ENCODE results near the gene GRB10.

Gene GRB10

DNA sequence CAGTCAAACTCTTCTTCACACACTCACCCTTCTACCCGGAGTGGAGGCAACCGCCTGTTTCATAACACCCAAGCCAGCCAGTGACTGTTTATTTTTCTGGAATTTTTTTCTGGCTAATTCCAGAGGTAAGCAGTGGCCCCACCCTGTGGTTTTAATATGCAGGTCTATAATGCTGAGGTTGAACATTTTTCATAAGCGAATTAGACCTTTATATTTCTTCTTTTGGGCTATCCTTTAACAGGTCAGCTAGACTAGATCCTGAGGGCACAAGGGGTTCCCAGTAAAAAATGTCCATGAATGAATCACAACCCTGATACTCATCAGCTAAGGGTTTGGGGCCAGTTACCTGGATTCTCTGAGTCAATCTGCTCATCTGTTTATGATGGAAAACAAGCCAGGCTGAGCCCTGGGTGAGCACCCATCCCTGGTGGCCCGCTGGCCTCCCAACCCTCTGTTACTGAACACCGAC, 76.2 kb downstream of the GRB10 start:
- Mint-ChIP-seq H3K4me1 (peaks cover 11% of the 10 kb centered on the region), H3K4me3 (no peak overlapping the region), H3K36me3 (ENCODE audit: low read depth) (peaks cover 10% of the 10 kb centered on the region), H3K27me3 (ENCODE audit: low read depth) (peaks cover 3% of the 10 kb centered on the region), H3K27ac (no peak overlapping the region), H3K9me3 (no peaks in the 10 kb centered on the region)
- TF ChIP-seq CTCF (IDR thresholded peaks at IDR 0.05; ENCODE audit: unreplicated experiment in 3 of 3): no peak

GRCh38 chr7:50704844-50705243, 77.9 kb downstream of the GRB10 start:
- H3K9me3 Mint-ChIP-seq: no peaks in the 10 kb centered on the region
- H3K27me3 Mint-ChIP-seq (ENCODE audit: low read depth): peaks cover 3% of the 10 kb centered on the region
- peak overlapping the region in 1 of 3 experiments; percentile 70 for H3K27ac Mint-ChIP-seq

GRCh38 chr7:50703654-50704053, 79.0 kb downstream of the GRB10 start:
- H3K27me3 Mint-ChIP-seq (ENCODE audit: low read depth): peaks cover 3% of the 10 kb centered on the region
- H3K4me3 Mint-ChIP-seq: no peak overlapping the region
- peaks cover 5% of the 10 kb centered on the region for H3K4me1 Mint-ChIP-seq
- TF ChIP-seq CTCF (IDR thresholded peaks at IDR 0.05; ENCODE audit: unreplicated experiment in 3 of 3): no peak
- no peak overlapping the region for H3K27ac Mint-ChIP-seq
- no peaks in the 10 kb centered on the region for H3K9me3 Mint-ChIP-seq
- peaks cover 22% of the 10 kb centered on the region for H3K36me3 Mint-ChIP-seq (ENCODE audit: low read depth)

More at GRCh38 chr7:50704844-50705243, 77.9 kb downstream of the GRB10 start:
- TF ChIP-seq CTCF (IDR thresholded peaks at IDR 0.05; ENCODE audit: unreplicated experiment in 3 of 3): no peak
- Mint-ChIP-seq H3K4me1 (peaks cover 9% of the 10 kb centered on the region), H3K4me3 (no peak overlapping the region), H3K36me3 (ENCODE audit: low read depth) (peaks cover 22% of the 10 kb centered on the region)

GRCh38 chr7:50699143-50699542, 83.6 kb downstream of the GRB10 start:
- Mint-ChIP-seq H3K9me3 (no peaks in the 10 kb centered on the region), H3K4me3 (no peak overlapping the region), H3K4me1 (no peaks in the 10 kb centered on the region), H3K36me3 (ENCODE audit: low read depth) (peaks cover 25% of the 10 kb centered on the region), H3K27me3 (ENCODE audit: low read depth) (no peaks in the 10 kb centered on the region), H3K27ac (no peak overlapping the region)
- no peak for TF ChIP-seq CTCF (IDR thresholded peaks at IDR 0.05; ENCODE audit: unreplicated experiment in 3 of 3)

- Mint-ChIP-seq H3K4me3 (no peak overlapping the region), H3K27me3 (ENCODE audit: low read depth) (no peaks in the 10 kb centered on the region), H3K4me1 (peaks cover 6% of the 10 kb centered on the region), H3K36me3 (ENCODE audit: low read depth) (peaks cover 20% of the 10 kb centered on the region), H3K27ac (no peak overlapping the region), H3K9me3 (no peaks in the 10 kb centered on the region)
- TF ChIP-seq CTCF (IDR thresholded peaks at IDR 0.05; ENCODE audit: unreplicated experiment in 3 of 3): no peak
Measured at GRCh38 chr7:50697748-50698147, 84.9 kb downstream of the GRB10 start.

DNA sequence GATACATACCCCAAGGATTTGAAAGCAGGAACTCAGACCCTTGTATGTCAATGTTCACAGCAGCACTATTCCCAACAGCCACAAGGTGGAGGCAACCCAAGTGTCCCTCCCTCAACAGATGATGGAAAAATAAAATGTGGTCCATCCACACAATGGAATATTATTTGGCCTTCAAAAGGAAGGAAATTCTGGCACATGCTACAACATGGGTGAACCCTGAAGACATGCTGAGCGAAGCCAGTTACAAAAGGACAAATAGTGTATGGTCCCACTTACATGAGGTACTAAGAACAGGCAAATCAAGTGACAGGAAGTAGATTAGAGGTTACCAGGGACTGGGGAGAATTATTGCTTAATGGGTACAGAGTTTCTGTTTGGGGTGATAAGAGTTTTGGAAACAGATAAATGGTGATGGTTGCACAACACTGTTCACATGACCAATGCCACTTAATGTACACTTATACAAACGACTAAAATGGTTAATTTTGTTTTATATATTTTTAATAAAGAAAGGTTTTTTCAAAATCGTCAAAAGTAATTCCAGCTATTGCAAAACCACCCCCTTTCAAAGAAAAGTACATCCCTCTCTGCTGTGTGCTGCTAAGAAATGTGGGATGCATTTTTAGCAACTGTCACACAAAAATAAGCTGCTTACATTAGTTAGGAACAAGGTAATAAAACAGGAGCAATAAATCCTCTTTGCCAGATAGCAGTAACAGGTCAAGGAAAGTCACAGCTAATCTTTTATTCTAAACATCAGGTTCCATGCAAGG, 85.7 kb downstream of the GRB10 start:
- TF ChIP-seq CTCF (IDR thresholded peaks at IDR 0.05; ENCODE audit: unreplicated experiment in 3 of 3): peak in 1 of 3 experiments; percentile 34
- Mint-ChIP-seq H3K4me1 (peaks cover 6% of the 10 kb centered on the region), H3K36me3 (ENCODE audit: low read depth) (peaks cover 20% of the 10 kb centered on the region), H3K4me3 (no peak overlapping the region), H3K9me3 (no peaks in the 10 kb centered on the region), H3K27ac (no peak overlapping the region), H3K27me3 (ENCODE audit: low read depth) (no peaks in the 10 kb centered on the region)

Data from nephron (organoid).